ENCODE data around the gene SDK2.

DNA sequence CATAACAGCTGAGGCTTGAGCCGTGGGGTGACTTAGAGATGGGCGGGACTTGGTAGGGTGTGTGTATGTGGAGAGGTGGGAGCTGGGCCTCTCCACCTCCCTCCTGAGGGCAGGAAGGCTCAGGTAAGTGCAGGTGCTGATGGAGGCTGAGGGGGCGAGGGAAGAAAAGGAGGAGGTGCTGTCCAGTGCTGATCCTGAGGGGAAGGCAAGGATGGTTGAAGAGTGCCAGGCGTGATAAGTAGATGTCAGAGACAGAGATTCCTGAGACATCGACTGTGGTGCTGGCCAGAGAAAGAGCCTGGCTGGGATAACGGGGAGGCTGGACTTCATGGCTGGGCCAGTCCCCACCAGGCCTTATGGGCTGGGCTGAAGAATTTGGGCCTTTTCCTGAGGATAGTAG, 159.1 kb downstream of the SDK2 start:
- no peak for TF ChIP-seq GATA2 (IDR thresholded peaks at IDR 0.05; ENCODE audit: low read depth, low read length)
- TF ChIP-seq GATA3 (IDR thresholded peaks at IDR 0.05; ENCODE audit: low read depth, low read length): no peak

All from SH-SY5Y (cell line).